Measurements from ENCODE around the gene TRIP12.

TRIP12 gene

DNA sequence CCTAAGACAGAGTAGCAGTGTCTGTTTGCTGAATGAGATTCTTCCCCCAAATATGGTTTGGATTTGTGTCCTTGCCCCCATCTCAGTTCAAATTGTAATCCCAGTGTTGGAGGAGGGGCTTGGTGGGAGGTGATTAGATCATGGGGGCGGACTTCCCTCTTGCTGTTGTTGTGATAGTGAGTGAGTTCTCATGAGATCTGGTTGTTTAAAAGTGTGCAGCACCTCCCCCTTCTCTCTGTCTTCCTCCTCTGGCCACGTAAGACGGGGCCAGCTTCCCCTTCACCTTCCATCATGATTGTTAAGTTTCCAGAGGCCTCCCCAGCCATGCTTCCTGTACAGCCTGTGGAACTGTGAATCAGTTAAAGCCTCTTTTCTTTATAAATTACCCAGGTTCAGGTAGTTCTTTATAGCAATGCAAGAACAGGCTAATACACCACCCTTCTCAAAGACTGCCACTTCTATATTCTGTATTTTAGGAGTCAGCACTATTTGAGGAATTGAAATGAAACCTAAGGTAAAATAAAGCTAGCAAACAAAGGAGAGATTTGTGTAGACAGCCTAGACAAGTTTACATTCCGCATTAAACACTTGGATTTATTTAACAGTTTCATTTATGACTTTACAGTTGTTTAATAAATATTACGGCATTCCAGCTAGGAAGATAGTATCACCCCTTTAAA is 22.1 kb upstream of the TRIP12 start:
- no peak for TF ChIP-seq SIN3A (IDR thresholded peaks at IDR 0.05; ENCODE audit: borderline replicate concordance, insufficient read depth, low read length)
- 0 out of 2 replicates have a peak, but pooled peaks have one; percentile 31 for TF ChIP-seq TAF1 (IDR thresholded peaks at IDR 0.05; ENCODE audit: borderline replicate concordance, insufficient read depth, low read length)

DNA sequence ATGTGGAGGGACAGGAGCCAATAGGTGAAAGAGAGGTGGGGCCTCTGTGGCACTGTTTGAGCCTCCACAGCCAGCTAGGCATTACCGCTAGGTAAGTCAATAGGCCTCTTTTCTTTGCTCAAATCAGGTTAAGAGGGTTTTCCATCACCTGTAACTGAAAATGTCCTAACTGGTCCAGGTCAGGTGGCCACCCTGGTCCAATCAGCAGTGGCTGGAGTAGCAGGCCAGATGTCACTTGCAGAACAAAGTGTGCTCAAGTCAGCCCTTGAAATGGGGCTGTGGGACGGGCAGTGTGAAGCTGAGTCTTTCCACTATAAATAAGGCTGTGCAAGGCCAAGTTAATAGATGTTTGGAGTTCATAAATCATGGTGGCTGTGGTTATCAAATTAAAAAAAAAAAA is 21.4 kb upstream of the TRIP12 start:
- TF ChIP-seq FOXP2 (optimal IDR thresholded peaks at IDR 0.05; ENCODE audit: borderline replicate concordance, extremely low read depth, extremely low read length, insufficient read depth) = no peak
- TF ChIP-seq, protein P1, sequence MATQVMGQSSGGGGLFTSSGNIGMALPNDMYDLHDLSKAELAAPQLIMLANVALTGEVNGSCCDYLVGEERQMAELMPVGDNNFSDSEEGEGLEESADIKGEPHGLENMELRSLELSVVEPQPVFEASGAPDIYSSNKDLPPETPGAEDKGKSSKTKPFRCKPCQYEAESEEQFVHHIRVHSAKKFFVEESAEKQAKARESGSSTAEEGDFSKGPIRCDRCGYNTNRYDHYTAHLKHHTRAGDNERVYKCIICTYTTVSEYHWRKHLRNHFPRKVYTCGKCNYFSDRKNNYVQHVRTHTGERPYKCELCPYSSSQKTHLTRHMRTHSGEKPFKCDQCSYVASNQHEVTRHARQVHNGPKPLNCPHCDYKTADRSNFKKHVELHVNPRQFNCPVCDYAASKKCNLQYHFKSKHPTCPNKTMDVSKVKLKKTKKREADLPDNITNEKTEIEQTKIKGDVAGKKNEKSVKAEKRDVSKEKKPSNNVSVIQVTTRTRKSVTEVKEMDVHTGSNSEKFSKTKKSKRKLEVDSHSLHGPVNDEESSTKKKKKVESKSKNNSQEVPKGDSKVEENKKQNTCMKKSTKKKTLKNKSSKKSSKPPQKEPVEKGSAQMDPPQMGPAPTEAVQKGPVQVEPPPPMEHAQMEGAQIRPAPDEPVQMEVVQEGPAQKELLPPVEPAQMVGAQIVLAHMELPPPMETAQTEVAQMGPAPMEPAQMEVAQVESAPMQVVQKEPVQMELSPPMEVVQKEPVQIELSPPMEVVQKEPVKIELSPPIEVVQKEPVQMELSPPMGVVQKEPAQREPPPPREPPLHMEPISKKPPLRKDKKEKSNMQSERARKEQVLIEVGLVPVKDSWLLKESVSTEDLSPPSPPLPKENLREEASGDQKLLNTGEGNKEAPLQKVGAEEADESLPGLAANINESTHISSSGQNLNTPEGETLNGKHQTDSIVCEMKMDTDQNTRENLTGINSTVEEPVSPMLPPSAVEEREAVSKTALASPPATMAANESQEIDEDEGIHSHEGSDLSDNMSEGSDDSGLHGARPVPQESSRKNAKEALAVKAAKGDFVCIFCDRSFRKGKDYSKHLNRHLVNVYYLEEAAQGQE (IDR thresholded peaks at IDR 0.05; ENCODE audit: insufficient read depth in 1 of 2, low read depth in 2 of 2, low read length in 2 of 2) = no peak

DNA sequence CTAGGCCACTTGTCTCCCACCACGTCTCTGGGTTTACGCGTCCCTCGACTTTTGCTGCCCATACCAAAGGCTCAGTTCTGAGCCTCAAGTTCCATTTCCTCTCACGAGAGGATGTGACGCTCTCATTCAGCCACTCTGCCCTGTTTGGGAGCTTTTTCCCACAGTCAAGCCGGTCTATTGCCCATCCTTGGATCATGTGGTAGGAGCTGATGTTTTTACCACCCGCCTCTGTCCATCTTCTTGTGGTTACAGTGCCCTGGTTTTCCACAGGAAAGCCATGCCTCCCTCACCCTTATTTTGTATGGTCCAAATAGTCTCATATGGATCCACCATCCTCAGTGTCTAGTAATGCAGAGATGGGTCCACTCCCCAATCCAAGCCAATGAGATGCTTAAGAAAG is 20.9 kb upstream of the TRIP12 start:
- TF ChIP-seq SIN3A (IDR thresholded peaks at IDR 0.05; ENCODE audit: borderline replicate concordance, insufficient read depth, low read length) = no peak
- TF ChIP-seq, protein P1 (IDR thresholded peaks at IDR 0.05; ENCODE audit: insufficient read depth in 1 of 2, low read depth in 2 of 2, low read length in 2 of 2) = no peak
- TF ChIP-seq FOXP2 (optimal IDR thresholded peaks at IDR 0.05; ENCODE audit: borderline replicate concordance, extremely low read depth, extremely low read length, insufficient read depth) = no peak

DNA sequence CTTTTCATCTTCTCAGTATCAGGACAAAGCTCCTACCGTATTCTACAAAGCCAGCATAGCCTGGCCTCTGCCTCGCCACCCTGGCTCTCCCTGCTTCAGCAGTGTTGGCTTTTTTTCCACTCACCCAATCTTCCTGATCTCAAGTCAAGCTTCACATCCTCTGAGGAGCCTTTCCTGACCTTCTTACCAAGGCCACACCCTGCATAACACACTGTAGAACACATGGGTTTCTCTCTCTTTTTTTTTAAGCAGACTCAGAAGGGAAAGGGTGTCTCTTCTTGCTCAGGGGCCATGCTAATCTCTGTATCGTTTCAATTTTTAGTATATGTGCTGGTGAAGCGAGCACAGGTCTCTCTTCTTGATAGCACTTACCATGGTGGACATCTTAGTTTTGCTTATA is 15.7 kb upstream of the TRIP12 start:
- TF ChIP-seq TAF1 (IDR thresholded peaks at IDR 0.05; ENCODE audit: borderline replicate concordance, insufficient read depth, low read length) (no peak), FOXP2 (optimal IDR thresholded peaks at IDR 0.05; ENCODE audit: borderline replicate concordance, extremely low read depth, extremely low read length, insufficient read depth) (no peak), POLR2AphosphoS5 (IDR thresholded peaks at IDR 0.05; ENCODE audit: low read depth, low read length) (no peak), SIN3A (IDR thresholded peaks at IDR 0.05; ENCODE audit: borderline replicate concordance, insufficient read depth, low read length) (no peak)
- TF ChIP-seq, protein P1 (IDR thresholded peaks at IDR 0.05; ENCODE audit: insufficient read depth in 1 of 2, low read depth in 2 of 2, low read length in 2 of 2) = no peak

DNA sequence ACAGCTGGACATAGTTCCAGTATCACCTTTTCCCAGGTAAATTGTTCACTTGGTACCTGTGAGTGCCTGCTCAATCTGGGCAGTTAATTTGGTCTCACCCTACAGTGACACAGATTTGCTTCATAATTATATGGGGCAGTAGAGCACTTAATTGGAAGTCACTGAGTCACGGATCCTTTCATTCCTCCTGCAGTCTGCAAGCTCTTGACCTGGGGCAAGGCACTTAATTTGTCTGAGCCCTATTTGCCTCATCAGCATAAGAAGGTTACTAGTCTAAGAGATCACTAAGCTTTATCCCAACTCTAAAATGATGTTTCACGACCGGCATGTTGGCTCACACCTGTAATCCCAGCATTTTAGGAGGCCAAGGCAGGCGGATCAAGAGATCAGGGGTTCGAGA is 9.4 kb upstream of the TRIP12 start:
- TF ChIP-seq POLR2AphosphoS5 (IDR thresholded peaks at IDR 0.05; ENCODE audit: low read depth, low read length) = no peak
- TF ChIP-seq, protein P1 (IDR thresholded peaks at IDR 0.05; ENCODE audit: insufficient read depth in 1 of 2, low read depth in 2 of 2, low read length in 2 of 2) = no peak
- TF ChIP-seq FOXP2 (optimal IDR thresholded peaks at IDR 0.05; ENCODE audit: borderline replicate concordance, extremely low read depth, extremely low read length, insufficient read depth) = no peak
- no peak for TF ChIP-seq SIN3A (IDR thresholded peaks at IDR 0.05; ENCODE audit: borderline replicate concordance, insufficient read depth, low read length)
- no peak for TF ChIP-seq TAF1 (IDR thresholded peaks at IDR 0.05; ENCODE audit: borderline replicate concordance, insufficient read depth, low read length)

All from PFSK-1 (cell line).